ENCODE results near the gene SOX10.

Gene SOX10

DNA sequence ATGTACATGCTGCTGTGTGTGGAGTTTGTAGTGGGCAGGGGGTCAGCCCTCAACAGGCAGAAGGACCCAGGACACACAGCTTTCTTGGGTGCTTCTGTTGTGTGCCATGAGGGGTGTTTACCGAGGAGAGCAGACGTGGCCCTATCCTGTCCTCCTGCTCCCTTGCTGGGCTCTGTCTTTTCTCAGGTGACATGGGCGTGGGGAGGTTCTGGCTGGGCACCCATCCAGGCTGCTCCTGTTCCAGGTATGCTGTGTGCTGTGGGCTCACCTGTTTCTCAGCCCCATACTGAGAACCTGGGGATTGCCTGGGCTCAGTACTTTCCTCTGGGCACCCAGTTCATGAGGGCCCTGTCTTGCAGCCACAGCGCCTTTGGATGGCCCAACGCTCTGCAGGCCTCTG is 55.0 kb downstream of the SOX10 start:
- no peak for DNase-seq

DNA sequence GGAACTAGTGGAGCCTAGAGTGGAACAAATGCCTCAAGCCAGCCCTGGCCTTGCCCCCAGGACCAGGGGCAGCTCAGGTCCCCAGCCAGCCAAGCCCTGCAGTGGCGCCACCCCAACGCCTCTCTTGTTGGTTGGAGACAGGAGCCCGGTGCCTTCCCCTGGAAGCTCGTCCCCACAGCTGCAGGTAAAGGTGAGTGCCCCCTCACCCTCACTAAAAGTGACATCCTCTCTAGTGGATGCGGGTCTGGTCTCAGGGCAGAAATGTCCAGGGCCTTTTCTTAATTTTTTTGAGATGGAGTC is 56.8 kb downstream of the SOX10 start:
- no peak for DNase-seq

DNA sequence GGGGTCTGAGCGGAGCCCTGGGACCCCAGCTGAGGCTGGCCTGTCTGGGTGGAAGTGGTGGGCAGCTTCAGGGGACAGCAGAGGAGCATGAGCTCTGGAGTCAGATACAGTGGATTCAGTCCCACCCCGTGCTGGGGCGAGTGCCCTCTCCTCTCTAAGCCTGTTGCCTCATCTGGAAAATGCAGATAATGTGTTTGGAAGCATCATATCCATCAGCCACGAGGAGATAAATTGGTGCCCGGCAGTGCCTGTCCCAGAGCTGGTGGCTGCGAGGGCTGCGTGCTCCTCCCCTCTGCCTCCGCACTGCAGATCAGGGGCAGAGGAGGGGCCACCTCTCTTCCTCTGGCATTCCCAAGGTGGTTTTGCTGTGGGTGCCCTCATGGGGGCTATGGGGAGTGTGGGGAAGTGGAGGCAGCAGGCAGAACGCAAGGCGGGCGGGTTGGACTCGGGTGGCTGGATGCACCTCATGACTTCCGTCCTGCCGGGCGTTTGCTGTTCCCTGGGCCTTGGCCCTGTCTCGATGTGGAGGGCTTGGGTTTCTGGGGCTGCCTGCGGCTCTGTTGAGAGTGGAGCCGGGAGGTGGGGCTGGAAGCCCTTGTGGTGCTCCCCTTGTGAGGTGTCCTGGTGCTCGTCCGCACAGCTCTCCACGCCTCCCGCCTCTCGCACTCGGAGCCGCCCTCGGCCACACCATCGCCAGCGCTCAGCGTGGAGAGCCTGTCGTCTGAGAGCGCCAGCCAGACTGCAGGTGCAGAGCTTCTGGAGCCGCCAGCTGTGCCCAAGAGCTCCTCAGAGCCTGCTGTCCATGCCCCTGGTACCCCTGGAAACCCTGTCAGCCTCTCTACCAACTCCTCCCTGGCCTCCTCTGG is 57.4 kb downstream of the SOX10 start:
- no peak for DNase-seq

DNA sequence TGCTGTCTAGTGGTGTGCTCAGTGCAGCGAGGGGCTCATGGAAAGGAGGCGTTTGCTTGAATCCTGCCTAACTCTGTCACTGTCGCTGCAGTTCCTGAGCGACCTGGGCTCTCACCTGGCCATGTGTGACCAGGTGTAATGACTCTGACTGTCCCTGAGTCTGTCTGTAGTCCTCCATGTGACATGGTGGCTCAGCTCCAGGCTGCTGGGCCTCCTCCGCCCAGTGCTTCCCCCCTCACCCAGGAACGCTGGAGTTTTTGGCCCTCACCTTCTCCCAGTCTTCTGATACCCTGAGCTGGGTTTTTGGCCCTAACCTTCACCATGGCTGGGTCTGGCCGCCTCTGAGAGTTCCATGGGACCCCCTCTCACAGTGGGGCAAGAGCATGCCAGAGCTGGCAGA is 58.0 kb downstream of the SOX10 start:
- no peak for DNase-seq

DNA sequence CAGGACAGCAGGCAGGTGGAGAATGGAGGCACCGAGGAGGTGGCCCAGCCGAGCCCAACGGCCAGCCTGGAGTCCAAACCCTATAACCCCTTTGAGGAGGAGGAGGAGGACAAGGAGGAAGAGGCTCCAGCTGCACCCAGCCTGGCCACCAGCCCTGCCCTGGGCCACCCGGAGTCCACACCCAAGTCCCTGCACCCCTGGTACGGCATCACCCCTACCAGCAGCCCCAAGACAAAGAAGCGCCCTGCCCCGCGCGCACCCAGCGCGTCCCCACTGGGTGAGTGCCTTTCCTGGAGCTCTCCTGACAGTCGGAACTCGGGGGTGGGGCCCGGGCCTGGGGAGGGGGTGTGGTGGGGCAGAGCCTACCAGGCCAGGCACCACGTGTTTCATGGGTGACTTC is 58.6 kb downstream of the SOX10 start:
- DNase-seq = no peak

DNA sequence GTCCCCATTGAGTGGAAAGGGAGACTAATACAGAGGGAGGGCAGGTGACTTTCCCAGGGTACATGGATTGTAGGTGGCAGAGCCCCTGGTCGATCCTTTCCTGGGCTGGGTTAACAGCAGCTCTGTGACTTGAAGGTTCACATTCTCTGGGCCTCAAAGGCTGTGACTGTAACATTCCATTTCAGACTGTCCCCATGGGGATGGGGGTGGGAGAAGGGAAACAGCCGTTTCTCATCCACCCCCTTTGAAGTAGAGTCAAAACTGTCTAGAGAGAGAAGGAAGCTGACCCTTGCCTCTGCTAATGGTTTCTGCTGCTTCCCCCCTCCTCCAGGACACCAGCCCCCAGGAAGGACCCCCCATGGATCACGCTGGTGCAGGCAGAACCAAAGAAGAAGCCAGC is 59.0 kb downstream of the SOX10 start:
- DNase-seq = no peak

DNA sequence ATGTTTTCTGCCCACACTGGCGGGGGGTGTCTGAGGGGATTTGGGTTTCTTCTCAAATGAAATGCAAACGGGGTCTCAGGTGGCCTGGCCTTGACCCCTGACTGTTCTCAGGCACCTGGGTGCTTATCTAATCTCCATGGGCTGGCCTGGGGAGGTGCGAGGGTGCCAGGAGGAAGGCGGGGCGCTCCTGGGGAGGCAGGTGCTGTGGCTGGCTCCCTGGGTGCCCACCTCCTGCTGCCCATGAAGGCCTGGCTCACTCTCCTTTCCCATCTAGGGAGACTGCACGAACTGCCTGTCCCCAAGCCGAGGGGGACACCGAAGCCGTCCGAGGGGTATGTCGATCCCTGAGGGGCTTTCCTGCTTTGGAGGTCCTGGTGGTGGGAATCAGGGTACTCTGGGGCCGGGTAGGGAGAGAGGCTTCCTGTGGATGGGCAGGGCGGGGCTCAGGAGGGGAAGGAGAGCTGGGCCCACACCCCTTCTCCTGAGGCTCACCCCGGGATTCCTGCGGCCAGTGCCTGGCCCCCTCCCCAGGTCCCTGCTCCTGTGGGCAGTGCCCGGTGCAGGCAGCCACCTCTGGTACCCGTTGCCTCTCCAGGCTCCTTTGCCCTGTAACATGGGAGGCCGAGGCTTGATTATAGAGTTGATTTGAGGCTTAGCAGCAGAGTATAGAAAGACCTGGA is 59.8 kb downstream of the SOX10 start:
- no peak for DNase-seq

DNA sequence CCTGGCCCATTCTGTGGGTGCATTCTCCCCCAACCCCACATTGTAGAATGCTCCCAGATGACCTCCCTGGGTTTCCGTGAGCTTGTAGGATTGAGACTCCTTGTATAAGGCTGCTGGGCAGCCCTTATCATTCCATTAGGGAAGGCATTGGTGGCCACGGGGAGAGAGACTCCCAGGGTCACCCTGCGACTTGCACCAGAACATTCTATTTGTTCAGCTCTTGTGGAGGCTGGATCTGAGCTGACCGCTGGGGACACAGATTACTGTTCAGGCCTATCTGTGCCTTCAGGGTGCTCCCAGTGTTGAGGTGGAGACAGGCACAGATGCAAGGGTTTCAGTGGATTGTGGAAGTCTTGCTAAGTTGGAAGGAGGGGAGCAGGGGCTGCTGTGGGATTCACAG is 60.4 kb downstream of the SOX10 start:
- DNase-seq = no peak

Data from CD4-positive, alpha-beta T cell treated with Interleukin-12 subunit alpha and Interleukin-12 subunit beta, for 1 hour (primary cell).